Stomach (tissue), 4 donors: ENCODE results near the gene KCNJ4.

Source experiments
- CTCF ChIP-seq, 7 experiments: fragments of 450-650 bp in 4 of 7; fragments of 200-600 bp in 3 of 7; sonication (generic) in 3 of 7; IDR thresholded peaks; one replicate each; pipeline ENCODE4 v1.5.1; 2016 to 2019; ENCODE audit warnings: antibody characterized with exemption in 7 of 7, control low read depth in 2 of 7, mild to moderate bottlenecking in 1 of 7
- EP300 ChIP-seq: sonication (generic); formaldehyde crosslinking; IDR thresholded peaks from one replicate; pipeline ENCODE4 v1.6.1; 2017; ENCODE audit warnings: antibody characterized with exemption
- POLR2A ChIP-seq, 4 donors: fragments of 450-650 bp; IDR thresholded peaks; one replicate each; pipeline ENCODE4 v1.6.1; 2016; ENCODE audit warnings: antibody characterized with exemption in 4 of 4, control low read depth in 2 of 4, mild to moderate bottlenecking in 1 of 4, moderate library complexity in 1 of 4
- POLR2AphosphoS5 ChIP-seq, 3 donors: sonication (generic); formaldehyde crosslinking; IDR thresholded peaks; one replicate each; pipeline ENCODE4 v1.6.1; 2016; ENCODE audit warnings: antibody characterized with exemption in 3 of 3

- TF ChIP-seq POLR2A (IDR thresholded peaks at IDR 0.05) (no peak), CTCF (IDR thresholded peaks at IDR 0.05) (no peak), POLR2AphosphoS5 (IDR thresholded peaks at IDR 0.05) (no peak), EP300 (no peak)
These were observed 24.3 kb upstream of the KCNJ4 start for GRCh38 chr22:38479096-38479837.
